OCI-LY1 (cell line): ENCODE data around the gene ZDHHC12.
"Not testable (repeated sequence)": the region's sequence is repeated elsewhere in the genome, so short reads cannot be mapped to it uniquely, and the experiment has no call there.

Source experiments
- EZH2 ChIP-seq: fragments of 200-600 bp; sonication (generic), shearing (Covaris generic); IDR thresholded peaks from 2 replicates; pipeline ENCODE4 v1.8.0; 2017; ENCODE audit warnings: borderline replicate concordance, mixed run types, mild to moderate bottlenecking, antibody characterized with exemption, low read length, moderate library complexity, mixed read lengths
- TF ChIP-seq, protein P1 (sequence below): fragments of 200-600 bp; sonication (generic), shearing (Covaris generic); IDR thresholded peaks from 2 replicates; pipeline ENCODE4 v1.5.1; 2017; ENCODE audit warnings: mild to moderate bottlenecking, antibody characterized with exemption, low read length, moderate library complexity, mixed read lengths

GRCh38 chr9:128699096-128699795 lies 24.7 kb downstream of the ZDHHC12 start:
- TF ChIP-seq, protein P1, sequence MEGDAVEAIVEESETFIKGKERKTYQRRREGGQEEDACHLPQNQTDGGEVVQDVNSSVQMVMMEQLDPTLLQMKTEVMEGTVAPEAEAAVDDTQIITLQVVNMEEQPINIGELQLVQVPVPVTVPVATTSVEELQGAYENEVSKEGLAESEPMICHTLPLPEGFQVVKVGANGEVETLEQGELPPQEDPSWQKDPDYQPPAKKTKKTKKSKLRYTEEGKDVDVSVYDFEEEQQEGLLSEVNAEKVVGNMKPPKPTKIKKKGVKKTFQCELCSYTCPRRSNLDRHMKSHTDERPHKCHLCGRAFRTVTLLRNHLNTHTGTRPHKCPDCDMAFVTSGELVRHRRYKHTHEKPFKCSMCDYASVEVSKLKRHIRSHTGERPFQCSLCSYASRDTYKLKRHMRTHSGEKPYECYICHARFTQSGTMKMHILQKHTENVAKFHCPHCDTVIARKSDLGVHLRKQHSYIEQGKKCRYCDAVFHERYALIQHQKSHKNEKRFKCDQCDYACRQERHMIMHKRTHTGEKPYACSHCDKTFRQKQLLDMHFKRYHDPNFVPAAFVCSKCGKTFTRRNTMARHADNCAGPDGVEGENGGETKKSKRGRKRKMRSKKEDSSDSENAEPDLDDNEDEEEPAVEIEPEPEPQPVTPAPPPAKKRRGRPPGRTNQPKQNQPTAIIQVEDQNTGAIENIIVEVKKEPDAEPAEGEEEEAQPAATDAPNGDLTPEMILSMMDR: not testable (repeated sequence)
- TF ChIP-seq EZH2: not testable (repeated sequence)
